HG02973 (cell line): ENCODE data around the gene PRPS1L1.

Experiments
- ATAC-seq: cut with Tn5 transposase; IDR thresholded peaks from one replicate; pipeline ENCODE4 v1.9.1; 2021; ENCODE audit warnings: moderate library complexity; ENCODE audit not compliant: unreplicated experiment

PRPS1L1 gene

GRCh38 chr7:18016547-18017444 lies 10.8 kb downstream of the PRPS1L1 start:
- no peak for ATAC-seq

GRCh38 chr7:18013936-18014335 lies 13.7 kb downstream of the PRPS1L1 start:
- no peak for ATAC-seq

DNA sequence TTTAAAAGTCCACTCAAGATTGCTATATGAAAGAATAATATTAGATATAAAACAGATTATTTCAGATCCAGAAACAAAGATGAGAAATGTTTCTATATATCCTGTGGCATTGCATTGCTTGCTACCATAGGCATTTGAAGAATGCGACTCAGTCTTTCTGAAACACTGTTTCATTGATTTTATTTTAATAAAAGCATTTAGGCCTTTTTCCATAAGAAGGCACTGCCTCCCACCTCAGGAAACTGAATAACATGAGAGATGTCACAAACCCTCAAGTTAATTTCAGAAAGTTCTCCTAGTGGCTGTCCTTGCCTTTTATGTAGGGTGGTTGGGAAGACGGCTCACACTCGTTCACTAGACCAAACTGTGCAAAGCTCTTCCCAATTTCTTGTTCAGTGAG lies 23.3 kb downstream of the PRPS1L1 start:
- ATAC-seq = no peak

DNA sequence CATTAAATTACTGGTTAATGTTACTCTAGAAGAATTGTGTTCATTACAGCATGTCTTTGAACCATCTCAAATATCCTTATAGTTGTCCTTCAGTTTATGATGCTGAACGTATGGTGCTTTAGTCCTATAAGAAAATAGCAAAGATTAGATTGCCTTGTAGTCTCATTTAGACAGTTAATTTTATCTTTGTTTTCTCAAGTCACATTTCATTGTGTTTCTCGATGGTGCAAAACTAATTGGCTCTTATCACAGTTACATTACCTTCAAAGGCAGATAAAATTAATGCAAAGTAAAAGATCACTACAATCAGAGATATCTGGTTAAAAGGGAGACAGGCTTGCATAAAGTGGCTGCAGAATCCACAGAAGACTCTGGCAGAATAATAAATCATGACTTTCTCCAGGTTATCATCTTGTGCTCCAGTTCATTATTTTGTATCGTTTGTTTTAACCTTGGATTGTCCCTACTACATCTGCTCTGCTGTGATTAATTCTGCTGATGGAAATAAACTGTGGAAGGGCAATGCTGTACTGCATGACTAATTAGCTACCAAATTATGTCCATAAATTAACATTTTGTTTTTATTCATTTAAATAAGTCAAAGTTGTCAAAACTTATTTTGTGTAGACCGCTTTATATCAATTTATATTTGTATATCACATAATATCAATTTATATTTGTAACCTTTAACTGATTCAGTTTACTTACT lies 24.2 kb downstream of the PRPS1L1 start:
- no peak for ATAC-seq

GRCh38 chr7:17998692-17999091 lies 29.0 kb downstream of the PRPS1L1 start:
- no peak for ATAC-seq

DNA sequence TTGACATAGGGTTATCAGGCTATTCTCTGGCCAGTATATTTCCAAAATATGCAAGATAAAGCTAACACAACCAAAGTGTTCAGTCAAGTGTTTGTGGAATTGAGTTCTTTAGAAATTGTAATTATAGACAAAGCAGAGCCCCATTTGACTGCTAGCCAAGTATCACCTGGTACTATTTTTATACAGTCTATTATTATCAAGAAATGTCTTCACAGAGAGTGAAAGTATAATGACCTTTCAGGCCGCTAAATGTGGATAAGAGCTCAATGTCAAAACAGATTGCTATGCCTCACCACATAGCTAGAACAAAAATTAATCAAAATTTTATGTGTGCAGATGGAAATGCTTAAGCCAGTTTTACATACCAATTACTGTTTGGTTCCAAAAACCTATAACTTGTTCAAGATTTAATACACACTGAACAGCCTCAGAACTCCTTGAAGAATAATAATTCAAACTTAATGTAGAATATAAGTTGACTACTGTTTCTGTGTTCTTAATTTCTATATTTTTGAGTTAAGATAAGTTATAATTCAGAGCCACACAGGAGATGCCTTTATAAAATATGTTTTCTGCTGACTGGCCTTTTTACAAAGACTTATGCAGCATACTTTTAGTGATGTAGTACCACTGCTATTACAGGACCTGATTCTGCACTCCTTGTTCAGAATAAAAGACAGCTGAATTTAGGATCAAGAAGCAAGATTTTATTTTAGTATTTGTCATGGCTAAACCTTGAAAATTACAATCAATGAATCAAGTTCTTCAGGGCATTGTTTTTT lies 31.0 kb downstream of the PRPS1L1 start:
- ATAC-seq = no peak

- no peak for ATAC-seq
Measured at GRCh38 chr7:17996040-17996439, 31.6 kb downstream of the PRPS1L1 start.

- ATAC-seq = no peak
Measured at GRCh38 chr7:17994079-17994850, 33.4 kb downstream of the PRPS1L1 start.

- ATAC-seq = no peak
Measured at GRCh38 chr7:17991866-17992648, 35.6 kb downstream of the PRPS1L1 start.

GRCh38 chr7:17990761-17991160 lies 36.9 kb downstream of the PRPS1L1 start:
- no peak for ATAC-seq

GRCh38 chr7:17989546-17989945 lies 38.1 kb downstream of the PRPS1L1 start:
- no peak for ATAC-seq

DNA sequence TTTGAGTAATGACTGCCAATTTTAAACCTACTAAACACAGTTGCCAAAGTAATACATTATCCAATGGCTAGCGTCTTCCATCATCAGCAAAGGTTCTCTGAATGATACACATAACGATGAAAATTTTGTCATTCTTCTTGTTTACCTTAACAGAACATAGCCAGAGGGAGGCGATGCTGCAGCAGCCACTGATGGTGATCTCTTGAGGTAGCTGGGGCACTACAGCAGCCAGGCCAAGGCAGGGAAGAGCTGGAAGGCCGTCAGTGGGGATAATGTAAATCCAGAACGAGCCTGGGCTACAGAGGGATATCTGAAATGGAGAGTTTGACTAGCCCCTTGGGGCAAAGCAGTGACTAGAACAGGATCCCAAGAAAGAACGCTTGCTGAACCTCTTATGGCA lies 38.8 kb downstream of the PRPS1L1 start:
- ATAC-seq = no peak

GRCh38 chr7:17988141-17988540 lies 39.5 kb downstream of the PRPS1L1 start:
- no peak for ATAC-seq

GRCh38 chr7:17986851-17987250 lies 40.8 kb downstream of the PRPS1L1 start:
- ATAC-seq = no peak

GRCh38 chr7:17985473-17986239 lies 42.0 kb downstream of the PRPS1L1 start:
- no peak for ATAC-seq

DNA sequence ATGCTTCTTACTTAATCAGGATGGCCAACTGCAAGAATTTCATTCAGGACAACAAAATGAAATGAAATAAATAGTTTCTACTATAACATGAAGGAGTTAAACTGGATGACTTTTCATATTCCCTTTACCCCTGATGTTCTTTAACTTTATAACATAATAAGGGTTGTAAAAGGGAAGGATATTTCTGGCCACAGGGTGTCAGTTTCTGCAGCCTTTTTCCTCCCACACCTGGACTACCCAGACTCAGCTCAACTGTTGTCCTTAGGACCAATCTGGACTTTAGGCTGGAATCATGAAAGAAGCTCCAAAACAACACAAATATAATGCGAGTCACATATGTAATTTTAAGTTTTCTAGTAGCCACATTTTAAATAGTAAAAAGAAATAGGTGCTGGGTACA lies 43.4 kb downstream of the PRPS1L1 start:
- ATAC-seq = no peak

DNA sequence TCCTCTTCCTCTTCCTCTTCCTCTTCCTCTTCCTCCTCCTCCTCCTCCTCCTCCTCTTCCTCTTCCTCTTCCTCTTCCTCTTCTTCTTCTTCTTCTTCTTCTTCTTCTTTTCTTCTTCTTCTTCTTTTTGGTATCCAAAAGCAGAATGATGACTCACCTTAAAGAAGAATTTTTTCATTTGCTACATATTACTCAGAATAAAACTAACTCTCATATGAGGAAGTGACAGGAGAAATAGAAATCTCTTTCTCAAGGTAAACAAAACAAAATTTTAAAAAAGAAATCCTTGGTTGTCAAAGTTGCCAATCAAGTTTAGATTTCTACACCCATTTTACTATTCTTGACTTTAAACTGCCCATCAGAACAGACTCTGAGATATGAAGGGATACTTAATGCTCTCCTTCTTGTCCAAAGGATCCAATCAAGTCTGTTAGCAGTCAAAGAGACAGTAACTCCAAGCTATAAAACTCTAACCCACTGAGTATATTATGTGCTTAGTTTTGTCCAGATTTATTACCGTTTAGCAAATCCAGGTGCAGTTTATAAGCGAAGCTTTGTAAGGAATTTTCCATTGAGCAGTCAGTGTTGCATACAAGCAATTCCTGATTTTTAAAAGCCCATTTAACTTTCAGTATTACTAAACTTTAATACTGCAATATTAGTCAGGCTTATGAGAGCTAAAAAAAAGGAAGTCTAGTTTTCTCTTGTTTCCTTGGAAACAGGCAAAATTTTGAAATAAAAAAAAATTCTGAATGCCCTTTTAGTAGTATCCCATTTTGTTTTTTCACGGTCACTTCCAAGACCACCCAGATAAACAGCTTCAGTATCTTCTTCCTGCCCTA lies 44.2 kb downstream of the PRPS1L1 start:
- ATAC-seq = no peak

- no peak for ATAC-seq
Measured at GRCh38 chr7:17976952-17977351, 50.7 kb downstream of the PRPS1L1 start.
